GM19025 (cell line): ENCODE measurements around the gene CMTM1.
"Not testable (repeated sequence)": the region's sequence is repeated elsewhere in the genome, so short reads cannot be mapped to it uniquely, and the experiment has no call there.

Experiments used
- ATAC-seq: cut with Tn5 transposase; IDR thresholded peaks from one replicate; pipeline ENCODE4 v1.9.1; 2021; ENCODE audit warnings: mild to moderate bottlenecking, low read depth, moderate library complexity; ENCODE audit not compliant: unreplicated experiment

The CMTM1 gene

DNA sequence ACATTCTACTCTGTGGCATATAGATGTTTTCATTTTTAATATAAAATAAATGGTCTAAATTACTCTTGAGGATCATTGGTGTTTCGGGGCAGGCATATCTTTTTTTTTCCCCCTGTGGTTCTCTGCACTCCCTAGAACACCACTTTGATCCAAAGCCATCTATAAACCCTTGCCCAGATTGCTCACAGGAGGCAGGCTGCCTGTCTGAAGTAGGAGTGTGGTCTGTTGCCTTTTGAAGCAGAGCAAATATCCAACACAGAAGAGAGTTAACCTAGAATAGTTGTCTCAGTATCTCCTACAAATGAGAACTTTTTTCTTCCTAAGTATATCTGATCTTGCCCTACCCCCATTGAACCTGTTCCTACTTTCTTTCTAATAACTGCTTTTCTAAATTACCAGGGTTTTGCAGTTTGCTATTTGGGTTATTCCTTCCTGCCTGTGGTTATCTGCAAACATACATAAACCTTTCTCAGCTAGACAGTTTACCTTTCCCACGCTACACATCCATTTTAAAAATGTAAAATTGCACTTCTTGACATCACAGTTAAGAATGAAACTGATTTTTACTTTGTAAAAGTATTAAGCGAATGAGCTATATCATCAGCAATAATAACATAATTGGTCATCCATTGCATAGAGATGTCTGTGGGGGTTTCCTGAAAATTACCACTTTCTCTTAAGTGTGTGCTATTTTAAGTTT is 4.7 kb upstream of the CMTM1 start:
- no peak for ATAC-seq

DNA sequence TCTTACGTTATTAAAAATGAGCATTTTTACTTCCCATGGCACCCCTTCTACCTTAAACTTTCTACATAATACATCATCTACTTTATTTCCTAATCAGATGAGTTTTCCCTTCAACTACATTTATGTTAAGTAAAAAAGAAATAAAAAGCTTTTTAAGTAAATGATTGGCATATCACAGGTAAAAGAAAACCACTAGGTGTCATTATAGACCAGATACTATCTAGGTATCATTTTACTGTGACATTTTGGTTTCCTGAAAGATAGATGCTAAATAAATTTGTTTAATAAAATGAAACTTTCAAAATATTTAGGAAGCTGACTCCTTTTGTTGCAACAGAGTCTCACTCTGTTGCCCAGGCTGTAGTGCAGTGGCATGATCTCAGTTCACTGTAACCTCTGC is 3.8 kb upstream of the CMTM1 start:
- ATAC-seq = no peak

DNA sequence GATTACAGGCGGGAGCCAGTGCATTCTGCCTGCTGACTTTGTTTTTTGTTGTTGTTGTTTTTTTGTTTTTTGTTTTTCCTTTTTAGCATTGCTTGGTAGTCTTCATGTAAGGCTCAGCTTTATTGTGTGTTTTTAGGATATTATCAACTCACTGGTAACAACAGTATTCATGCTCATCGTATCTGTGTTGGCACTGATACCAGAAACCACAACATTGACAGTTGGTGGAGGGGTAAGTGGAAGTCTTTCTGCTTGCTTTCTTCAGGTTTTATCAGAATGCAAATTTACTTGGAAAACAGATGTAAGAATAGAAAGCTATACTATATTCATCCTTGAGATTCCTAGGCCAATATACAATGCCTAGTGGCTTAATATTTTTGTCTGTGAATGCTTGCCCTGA is 3.3 kb upstream of the CMTM1 start:
- ATAC-seq = no peak

DNA sequence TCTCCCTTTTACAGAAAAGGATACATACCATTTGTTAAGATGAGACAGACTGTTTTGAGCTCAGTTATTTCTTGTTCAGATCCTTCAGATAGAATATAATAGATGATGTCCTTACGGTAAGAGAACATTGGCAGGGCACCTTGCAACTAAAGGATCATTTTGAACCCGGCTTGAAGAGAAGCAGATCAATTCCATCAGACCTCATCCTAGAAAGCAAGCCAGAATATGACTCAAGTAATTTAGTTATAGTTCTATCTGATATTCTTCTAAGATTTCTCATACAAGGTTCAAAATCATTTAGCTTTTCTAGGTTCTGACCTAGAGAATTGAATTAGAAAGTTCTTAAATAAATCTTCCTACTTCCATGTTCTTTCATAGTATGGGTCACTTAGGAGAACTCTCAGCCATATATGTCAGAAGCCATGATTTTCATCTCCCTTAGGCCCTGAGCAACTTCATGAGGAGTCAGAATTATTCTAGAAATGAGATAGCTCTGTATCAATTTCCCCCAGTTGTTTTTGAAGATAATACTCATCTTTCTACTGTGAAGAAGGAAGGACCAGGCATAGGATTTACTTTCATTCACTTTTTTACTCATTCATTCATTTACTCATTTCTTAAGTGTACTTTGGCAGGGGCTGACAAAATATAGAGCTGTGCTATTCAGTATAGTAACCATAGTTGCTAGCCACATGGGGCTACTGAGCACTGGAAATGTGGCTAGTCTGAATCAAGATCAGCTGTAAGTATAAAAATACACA is 2.5 kb upstream of the CMTM1 start:
- ATAC-seq = no peak

DNA sequence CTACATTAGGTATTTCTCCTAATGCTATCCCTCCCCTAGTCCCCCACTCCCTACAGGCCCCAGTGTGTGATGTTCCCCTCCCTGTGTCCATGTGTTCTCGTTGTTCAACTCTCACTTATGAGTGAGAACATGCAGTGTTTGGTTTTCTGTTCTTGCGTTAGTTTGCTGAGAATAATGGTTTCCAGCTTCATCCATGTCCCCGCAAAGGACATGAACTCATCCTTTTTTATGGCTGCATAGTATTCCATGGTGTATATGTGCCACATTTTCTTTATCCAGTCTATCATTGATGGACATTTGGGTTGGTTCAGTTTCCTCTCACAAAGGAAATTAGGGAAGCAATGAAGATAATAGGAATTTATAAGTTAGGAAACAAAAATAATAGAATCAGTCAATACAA is 1.0 kb downstream of the CMTM1 start:
- not testable (repeated sequence) for ATAC-seq

DNA sequence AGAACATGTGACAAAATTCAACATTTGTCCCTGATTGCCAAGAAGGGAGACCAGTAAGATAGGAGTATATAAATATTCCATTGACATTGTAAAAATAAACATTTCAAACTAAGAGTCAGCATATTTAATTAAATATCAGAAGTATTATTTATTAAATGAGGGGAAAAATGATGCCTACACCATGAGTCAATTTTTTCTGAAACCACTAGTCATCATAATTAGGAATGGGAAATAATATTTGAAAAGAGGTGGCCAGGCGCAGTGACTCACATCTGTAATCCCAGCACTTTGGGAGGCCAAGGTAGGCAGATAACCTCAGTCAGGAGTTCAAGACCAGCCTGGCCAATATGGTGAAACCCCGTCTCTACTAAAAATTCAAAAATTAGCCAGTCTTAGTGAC is 2.1 kb downstream of the CMTM1 start:
- no peak for ATAC-seq

DNA sequence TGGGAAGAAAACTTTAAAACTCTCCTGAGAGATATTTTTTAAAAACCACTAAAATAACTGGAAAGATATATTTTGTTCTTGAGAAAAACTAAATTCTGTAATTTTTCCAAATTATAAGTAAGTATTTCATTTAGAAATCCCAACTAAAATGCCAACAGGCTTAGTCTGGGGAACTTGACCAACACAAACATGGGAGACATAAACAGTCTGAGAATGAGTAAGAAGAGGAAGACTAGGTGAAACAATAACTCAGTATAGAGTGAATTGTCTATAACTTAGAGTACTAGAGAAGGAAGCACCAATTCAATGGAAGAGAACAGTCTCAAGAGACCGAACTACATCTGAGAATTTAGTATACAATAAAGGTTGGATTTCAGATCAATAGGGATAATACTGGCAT is 2.9 kb downstream of the CMTM1 start:
- no peak for ATAC-seq

DNA sequence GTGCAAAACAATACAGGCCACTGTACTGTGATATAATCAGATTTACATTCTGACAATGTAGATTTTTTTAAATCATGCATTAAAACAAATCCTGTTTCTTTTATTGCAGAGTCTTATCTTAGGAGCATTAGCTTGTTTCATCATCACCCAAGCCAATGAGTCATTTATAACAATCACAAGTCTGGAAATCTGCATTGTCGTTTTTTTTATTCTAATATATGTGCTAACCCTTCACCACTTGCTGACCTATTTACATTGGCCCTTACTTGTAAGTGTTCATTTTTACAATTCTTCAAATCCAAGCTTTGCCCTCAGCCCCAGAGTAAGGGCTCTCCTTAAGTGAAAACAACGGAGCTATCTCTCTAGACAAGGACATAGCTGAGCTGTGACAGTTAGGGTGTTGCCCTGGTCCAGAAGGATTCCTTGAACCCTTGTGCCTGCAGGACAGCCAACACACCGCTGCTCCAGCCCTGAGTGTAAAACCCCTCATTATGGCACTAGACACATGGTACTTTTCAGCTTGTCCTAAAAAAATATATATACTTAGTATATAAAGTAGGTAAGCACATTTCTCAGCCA is 3.7 kb downstream of the CMTM1 start:
- ATAC-seq = no peak

DNA sequence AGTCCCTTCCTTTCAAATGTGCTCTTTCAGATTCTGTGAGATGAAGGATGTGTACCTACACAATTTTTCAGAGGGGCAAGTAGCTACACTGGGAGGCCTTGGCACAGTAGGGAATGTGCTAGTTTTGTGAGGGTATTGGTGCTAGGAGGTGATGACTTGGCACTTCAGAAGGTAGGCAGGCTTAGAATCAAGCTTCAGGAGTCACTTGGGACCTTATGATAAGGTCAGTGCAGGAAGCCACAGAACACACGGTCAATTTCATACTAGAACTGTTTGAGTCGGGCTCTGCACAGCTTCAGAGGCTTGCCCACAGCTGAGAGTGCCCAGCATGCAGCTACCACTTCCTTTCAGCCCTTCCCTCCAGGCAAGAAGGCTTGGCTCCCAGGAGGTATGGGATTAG is 6.1 kb downstream of the CMTM1 start:
- ATAC-seq = no peak

DNA sequence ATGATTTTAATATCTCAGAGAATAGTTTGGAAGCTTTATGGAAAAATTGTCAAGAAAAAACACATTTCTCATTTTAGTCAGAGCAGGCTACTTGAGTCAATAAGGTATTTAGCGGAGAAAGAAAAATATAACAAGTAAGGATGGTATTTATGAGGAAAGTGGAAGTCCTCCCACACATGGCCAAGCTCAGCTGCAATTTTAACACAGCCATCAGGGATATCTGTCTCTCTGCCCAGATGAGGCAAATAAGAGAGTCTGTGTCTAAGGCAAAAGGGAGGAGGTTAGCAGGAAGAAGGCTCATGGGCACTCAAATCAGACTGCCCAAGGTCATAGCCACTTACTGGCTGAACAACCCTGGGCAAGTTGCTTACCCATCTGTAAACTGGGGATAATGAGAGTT is 7.8 kb downstream of the CMTM1 start:
- ATAC-seq = no peak

DNA sequence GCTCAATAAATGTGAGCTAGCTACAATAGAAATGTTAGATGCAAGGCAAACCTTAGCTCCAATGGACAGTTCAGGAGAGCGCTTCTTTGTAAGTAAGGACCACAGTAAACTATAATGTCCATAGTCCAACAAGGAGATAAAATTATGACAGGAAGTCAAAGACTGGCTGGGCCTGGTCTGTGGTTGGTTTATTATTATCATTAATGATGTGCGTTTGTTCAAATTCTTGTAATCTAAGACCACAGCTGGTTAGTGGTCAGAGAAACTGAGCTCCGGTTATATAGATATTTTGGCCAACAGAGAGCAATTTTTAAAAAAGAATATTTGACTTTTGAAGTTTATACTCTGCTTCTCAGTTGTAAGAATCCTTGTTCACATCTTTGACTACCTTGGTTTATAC is 8.3 kb downstream of the CMTM1 start:
- no peak for ATAC-seq

DNA sequence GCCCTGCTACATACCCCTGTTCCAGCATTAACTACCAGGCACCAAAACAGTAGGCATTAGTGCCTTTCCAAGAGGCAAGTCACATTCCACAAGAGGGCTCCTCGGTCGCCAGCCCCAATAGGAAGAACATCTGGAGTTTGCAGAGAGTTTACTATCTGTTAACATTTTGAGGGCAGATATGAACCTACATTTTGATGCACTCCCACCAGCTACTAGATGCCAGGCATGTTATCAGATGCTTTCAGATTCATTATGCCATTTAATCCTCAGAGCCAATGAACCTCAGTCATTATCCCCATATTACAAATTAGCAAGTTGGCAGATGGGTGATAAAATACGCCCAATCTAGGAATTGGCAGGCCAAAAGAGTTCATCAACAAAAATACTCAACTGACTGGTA is 8.8 kb downstream of the CMTM1 start:
- no peak for ATAC-seq

DNA sequence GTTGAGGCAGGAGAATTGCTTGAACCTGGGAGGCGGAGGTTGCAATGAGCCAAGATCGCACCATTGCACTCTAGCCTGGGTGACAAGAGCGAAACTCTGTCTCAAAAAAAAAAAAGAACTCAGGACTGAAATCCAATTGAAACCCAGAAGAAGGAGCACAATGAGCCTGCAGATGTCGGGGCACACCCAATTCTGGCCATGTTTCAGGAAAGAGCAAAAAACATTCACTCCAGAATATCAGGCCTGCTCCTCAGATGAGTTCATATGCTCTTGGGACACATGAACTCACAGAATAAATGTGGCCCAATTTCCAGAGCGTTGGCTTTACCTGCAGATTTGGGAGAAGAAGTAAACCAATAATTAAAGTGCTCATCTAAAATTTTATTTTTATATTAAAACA is 10.1 kb downstream of the CMTM1 start:
- no peak for ATAC-seq

DNA sequence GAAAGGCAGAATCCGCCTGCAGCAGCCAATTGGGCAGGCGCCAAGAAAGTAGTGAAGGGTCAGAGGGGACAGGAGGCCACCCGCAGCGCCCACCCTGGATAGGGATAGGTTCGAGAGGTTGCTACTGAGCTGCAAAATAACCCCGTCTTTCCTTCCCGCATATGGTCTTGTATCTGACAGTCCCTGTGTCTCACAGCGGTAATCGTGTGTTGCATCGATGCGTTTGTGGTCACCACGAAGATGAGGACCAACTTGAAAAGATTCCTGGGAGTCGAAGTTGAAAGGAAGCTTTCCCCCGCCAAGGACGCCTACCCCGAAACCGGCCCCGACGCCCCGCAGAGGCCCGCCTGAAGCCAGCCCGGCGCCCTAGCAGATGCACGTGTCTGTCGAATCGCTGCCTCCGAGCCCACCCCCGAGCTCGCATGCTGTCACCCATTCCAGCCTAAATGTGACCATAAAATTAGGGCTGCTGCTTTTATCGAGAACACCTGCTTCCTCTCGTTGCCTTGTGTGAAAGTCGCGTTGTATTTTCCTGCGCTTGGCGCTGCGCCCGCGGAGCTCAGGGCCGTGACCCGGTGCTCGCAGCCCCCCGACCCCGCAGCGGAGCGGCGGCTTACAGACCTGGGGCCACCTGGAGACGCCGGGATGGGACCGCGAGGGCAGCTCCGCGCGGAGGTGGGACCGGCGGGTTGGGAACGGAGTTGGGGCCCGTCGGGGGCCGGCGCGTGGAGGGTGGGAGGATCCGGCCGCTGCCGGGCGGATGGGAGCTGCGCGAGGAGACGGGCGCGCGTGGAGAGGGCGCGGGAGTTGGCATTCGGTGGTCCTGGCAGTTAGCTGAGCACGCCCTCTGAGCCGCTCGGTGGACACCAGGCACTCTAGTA is 12.7 kb downstream of the CMTM1 start, which contains the start of gene CMTM2:
CMTM2 (plus strand) TSS at position 813 of the 881 bp plus-strand sequence. CDS start 145 bp downstream, outside the sequence.
- ATAC-seq = no peak

DNA sequence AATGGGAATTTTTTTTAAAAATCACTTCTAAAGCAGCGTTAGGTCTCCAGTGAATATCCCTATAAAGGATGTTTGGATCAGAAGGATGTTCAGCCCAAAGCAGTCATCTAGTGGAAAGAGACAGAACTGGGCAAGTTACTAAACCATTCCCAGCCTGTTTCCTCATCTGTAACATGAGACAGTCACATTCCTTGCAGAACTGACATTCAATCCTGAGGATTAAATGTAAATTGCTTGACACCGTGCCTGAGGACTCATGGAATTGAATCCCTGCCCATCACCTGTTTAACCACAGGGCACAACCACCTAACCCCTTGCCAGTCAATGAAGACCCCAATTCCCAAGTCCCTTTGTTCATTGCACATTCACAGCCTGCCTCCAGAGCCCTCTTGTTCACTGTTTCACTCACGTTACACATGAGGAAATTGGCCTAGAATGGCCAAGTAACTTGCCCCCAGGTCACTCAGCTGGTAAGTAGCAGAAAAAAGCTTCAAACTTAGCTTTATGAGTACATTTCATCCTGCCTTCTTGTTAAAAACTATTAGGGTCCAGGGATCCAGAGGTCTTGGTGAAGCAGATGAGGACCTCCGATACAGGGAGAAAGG is 14.5 kb downstream of the CMTM1 start:
- no peak for ATAC-seq

DNA sequence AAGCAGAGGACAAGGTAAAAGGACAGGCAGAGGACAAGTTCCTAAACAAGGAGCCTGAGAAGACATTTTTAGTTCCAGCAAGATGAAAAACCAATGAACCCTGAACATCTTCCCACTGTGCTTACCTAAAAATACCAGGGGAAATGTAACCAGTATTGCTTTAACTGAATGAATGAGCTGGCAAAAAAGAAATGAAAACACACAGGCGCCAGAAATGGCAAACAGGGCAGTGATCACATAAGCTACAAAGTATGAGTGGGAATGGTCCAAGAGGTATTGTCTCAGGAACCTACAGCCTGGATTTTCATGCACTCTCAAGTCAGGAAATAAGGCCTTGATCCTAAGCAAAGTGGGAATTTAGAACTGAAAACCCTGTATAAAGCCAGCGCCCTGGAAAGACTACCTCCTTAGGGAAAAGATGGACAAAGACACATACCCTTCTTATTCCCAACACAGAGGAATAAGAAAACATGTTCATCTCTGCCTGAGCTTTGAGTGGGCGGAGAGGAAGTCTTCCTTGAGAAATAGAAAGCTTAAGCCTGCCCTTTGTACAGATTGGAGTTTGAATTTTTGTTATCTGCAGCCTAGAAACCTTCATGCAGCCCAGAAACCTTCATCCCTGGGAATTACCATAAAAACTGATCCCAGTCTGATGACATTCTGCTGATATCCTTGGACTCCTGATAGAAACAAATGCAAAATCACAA is 15.2 kb downstream of the CMTM1 start:
- ATAC-seq = no peak

DNA sequence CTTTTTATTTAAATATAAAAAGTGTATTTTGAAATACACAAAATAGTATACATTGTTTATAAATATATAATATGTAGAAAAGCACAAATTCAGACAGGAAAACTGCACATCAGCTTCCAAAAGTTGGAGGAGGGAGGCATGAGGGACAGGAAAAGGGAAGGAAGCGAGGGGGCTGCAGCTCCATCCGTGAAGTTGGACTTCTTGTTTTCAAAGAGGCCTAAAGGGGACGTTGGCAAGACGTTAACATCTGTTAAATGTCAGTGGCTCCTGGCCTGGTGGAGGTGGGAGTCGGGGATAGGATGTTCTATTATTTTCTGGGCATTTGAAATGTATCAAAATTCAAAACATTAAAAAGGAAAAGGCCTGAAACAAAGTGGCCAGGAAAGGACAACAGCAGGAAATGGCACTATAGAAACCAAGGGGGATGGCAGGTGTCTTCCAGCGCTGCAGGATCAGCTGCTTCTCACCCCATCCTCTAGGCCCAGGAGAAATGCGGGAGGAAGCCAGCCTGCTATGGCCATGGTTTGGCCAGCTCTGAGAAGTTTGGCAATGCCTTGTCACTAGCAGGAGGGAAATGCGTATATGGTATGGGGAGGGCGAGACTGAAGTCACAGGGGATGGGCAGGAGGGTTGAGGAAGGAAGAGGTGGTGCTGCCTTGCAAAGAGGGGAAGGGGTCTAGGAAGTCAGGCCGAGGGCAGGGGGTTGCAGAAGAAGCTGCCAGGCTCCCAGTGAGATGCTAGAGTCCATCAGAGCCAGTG is 19.4 kb downstream of the CMTM1 start:
- ATAC-seq = no peak

DNA sequence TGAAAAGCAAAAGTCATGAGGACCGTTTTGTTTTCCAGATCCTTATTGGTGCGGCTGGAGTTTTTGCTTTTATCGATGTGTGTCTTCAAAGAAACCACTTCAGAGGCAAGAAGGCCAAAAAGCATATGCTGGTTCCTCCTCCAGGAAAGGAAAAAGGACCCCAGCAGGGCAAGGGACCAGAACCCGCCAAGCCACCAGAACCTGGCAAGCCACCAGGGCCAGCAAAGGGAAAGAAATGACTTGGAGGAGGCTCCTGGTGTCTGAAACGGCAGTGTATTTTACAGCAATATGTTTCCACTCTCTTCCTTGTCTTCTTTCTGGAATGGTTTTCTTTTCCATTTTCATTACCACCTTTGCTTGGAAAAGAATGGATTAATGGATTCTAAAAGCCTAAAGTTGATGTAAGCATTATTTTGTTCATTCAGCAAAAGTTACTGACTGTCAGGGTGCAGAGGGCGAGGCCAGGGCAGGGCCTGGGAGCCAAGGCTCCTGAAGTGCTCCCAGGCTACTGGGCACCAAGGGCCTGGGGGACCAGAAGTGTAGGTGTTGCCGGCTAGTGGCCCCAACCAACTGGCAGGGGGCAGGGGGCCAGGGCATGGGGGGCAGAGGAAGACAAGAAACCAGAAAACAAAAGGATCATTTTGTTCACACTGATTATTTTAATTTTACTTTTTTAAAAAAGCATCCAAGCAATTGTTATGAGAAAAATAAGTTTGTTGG is 21.8 kb downstream of the CMTM1 start:
- ATAC-seq = no peak
